HG02884 (cell line): ENCODE data around the gene EEF1G.
"Not testable (repeated sequence)": the region's sequence is repeated elsewhere in the genome, so short reads cannot be mapped to it uniquely, and the experiment has no call there.

Experiments
- ATAC-seq: cut with Tn5 transposase; IDR thresholded peaks from one replicate; pipeline ENCODE4 v1.9.1; 2021; ENCODE audit warnings: mild to moderate bottlenecking, moderate library complexity; ENCODE audit not compliant: unreplicated experiment

EEF1G gene

DNA sequence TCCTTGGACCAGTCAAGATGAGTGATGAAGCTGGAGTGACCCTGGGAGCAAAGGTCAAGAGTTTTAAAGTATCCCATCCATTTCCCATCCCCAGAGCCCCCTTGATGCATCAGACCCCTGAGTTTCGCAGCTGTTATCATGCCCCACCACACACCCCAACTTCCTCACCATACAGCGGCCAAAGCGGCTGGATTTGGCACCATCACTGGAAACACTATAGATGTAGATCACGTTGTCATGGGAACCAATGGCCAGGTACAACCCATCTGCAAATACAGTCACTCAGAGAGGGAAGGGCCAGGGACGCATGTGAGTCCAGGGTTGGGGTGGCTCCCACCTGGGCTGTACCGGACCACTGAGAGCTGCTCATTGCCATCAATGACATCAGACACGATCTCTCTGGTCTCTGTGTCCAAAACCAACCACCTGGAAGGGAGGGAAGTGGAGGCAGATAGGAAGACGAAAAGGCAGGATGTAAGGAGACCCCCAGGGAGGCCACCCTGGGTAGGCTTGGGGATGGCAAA lies 30.1 kb upstream of the EEF1G start:
- no peak for ATAC-seq

DNA sequence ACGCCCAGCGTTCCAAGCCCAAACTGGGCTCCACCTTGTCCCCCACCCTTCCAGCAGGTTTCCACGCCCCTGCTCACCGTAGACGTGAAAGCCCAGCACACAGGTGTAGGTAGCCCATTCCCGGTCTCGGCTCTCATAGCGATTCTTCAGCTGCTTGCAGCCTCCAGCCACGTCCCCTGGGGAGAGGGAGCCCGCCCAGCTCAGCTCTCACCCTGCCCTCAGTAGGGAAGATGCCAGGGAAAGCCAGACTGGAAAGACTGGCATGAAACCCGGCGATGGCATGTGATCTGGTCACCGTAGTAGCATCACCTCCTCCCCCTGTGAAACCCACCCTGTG lies 29.3 kb upstream of the EEF1G start:
- ATAC-seq: no peak

DNA sequence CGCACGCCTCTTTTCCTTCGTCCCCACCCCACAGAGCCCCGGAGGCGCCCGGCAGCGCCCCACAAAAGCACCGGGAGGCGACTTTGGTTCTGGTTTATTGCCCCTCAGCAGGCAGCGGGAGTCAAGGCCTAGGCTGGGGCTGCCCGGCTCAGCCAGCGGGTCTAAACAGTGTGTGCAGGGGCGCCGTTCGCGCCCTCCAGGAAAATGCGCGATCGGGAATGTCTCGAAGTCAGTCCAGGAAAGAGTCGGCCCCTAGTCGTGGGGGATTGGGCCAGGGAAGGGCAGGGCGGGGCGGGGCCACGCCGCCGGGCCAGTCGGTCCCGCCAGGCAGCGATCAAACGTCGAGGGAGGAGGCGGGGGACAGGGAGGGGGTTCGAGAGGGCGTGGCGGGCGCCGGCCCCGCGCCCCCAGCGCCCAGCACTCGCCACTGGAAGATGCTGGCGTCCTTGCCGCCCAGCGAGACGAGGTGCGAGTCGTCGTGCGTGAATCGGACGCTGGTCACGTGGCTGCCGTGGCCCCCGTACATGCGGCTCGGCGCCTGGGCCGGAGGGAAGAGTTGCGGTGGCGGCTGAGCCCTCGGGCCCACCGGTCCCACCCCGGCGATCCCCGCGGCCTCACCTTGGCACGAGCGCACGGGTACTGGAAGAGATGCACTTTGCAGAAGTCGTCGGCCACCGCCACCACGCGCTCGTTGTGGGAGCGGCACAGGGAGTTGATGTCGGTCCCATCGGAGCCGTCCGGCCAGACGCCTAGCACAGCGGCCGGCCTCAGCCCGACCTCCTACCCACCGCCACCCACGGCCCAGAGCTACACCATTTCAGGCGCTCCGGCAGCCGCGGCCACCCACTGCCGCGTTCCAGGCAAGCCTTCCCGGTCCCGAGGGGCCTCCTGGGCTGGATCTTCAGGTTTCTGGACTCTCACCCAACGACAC lies 28.7 kb upstream of the EEF1G start:
- no peak for ATAC-seq

DNA sequence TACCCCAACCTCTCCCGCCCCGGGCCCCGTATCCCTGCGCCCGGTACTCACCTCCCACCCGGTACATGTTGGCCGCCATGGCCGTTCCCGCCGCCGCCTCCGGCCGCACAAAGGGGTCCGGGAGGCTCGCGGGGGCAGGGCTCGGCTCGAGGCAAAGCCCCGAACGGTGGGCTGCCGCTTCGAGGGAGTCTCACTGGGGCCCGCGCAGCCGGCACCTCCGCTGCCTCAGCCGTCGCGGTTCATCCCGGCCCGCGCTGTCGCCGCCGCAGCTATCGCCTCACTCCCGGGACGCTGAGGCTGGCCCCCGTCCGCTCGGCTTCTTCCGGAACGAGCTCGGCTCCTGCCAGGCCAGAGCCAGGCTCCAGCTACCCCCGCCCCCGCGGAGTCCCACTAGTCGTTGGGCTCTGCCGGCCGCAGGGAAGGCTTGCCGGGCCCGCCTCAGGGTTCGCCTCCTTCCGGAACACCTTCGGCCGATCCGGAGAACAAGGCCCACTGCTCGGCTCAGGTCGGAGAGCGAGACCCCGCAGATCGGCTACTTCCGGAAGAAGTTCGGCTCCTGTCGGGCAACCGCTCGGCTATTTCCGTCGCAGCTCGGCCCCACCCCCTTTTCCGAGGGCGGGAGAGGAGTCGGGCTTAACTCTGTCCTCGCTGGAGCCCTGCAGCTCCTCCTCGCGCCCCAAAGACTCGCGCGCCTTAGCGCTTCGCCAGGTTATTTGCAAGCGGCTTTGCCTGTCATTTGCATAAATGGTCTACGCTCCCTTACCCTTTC lies 27.9 kb upstream of the EEF1G start, which contains the start of gene MTA2:
TSS of gene MTA2 (minus strand) at position 494 of the 769 bp plus-strand sequence. CDS start at position 79, 415 bp downstream.
- peak; percentile 68 for ATAC-seq

DNA sequence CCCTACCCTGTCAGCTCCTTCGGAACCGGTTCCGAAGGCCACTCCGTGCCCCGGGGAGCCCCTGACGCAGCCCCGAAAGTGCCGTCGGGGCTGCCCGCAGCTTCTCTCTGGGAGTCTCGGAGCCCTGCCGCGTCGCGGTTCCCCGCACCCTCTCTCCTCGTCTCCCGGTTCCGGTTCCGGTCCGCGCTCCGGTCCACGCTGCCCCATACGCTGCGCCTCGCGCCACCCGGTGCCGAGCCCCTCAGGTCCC lies 27.4 kb upstream of the EEF1G start:
- peak; percentile 8 for ATAC-seq

DNA sequence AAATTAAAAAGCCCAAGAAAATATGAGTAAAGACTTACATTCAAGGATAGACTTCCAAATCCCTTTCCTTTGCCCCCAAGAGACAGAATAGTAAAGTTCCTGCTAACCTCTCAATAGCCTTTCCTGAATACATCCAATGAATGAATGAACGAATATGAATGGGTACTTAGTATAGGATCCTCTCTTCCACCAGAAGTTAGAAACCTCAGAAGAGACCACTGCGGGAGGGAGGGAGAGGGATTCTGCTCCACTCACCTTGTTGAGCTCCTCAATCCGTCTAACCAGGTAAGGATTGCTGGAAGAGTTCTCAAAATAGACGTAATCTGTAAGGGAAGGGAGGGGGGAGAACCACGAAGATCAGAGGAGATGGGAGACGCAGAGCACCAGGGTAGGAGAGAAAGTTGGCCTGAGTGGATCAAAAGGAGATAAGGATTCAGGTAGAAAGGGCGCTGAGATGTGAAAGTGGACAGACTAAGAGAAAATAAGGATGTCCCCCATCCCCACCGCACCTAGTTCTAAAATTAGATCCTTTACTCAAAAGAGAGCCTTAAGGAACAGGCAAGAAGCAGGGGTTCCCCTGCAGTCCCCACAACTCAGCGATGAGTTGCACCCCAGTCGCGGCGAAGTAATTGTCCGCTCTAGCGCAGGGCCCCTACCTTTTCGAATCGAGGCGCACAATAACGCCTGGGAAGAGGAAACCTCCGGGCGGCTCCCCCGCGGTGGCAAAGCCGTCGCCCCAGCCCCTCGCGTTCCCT lies 26.9 kb upstream of the EEF1G start:
- no peak for ATAC-seq

DNA sequence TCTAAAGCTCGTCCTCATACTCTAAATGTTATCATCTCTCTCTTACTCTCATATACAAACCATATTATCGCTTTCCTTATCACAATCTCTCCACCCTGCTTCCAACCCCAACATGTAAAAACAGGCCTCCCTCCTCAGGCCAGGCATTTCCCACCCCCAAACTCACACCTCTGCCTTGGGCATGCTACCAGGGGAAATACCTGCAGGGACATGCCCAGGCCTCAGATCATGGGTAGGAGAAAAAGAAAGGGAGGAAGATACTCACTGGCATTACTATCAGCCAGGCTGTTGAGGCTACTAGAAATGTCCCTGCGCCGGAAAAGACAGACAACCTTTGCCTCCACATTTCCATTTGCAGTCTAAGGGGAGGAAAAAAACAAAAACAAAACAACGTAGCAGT lies 26.2 kb upstream of the EEF1G start:
- no peak for ATAC-seq

DNA sequence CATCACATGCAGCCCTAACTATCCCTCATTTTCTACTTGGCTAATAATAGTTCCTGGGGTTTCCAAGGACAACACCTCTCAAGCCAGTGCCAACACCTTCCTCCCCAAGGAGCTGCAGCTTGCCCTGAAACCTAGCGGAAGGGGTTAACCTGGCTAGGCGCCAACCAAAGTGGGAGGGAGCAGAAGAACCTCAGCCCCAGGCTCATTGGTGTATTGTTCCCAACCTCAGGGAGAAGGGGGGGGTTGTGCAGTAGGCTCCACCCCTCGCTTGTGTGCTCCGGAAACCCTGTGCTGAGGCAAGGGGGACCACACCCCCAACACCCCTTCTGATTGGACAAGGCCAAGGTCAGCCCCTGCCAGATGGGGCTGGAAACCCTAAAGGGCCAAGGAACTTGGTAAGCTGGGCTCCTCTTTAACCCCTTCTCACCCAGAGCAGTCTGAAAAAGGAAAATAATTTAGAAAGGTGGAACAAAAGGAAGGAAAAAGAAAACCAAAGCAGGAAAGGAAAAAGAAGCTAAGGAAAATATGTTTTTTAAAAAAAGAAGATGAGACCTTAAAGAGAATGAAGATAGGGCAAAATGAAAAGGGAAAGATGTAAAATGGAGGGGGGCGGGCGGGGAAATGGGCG lies 25.5 kb upstream of the EEF1G start:
- ATAC-seq: peak; percentile 35

DNA sequence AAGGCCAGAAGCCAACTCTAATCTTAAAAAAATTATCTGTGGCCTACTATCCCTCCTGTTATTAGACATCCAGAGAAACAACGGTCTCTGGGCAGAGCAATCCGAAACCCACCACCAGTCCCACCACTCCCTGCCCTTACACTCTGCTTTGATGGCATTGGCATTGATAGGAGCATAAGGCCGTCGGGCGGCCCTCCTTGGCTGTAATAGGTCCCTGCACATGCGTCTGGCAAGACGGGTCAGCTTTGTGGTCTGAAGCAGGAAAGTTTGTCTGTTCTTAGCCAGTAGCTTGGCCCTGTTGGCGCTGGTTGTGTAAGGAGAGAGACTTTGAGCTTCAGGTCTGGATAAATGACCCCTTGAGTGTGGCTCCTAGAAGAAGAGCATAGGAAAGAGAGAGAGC lies 21.4 kb upstream of the EEF1G start:
- no peak for ATAC-seq

DNA sequence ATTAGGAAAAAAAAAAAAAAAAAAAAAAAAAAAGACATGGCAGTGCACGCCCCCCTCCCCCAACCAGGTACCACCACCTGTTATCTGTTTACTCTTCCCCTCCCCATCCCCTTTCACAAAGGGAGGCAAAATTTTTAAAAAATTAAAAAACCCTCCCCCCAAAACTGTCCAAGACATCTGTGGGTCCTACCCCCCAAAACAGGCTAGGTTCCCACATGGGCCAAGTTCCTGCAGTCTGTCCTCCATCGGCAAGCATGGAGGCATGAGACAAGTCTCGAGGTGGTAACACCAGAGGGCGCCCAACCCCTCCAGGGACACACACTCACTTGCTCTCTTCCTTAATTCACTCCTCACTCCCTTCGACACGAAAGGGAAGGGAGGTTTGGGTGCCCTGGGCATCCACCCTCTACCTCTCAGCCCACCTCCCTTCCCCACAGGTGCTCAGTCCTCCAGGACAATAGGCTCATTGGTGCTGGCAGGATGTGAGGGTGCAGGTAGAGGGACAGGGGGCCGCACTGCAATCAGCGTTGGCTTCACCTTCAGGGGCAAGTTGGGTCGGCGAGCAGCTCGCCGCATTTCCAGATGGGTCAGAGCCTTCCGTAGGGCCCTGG lies 19.8 kb upstream of the EEF1G start:
- ATAC-seq: no peak

DNA sequence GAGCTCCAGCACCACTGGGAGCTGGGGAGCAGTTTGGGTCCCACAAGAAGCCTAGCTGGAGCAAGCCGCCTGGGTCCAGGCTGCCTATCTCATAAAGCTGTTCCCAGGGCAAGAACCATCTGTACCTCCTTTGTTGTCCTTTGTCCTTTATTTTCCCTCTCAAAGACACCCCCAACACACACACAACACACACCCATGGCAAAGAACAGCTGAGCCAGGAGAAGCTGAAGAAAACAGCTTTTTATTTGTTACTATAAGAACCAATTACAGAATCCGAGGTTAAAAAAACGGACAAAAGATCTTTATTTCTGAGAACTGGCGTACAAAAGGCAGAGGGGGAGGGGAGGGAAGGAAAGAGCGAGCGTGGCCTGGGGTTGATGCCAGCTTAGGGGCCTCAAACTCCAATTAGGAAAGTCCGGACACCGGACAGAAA lies 19.3 kb upstream of the EEF1G start:
- no peak for ATAC-seq

DNA sequence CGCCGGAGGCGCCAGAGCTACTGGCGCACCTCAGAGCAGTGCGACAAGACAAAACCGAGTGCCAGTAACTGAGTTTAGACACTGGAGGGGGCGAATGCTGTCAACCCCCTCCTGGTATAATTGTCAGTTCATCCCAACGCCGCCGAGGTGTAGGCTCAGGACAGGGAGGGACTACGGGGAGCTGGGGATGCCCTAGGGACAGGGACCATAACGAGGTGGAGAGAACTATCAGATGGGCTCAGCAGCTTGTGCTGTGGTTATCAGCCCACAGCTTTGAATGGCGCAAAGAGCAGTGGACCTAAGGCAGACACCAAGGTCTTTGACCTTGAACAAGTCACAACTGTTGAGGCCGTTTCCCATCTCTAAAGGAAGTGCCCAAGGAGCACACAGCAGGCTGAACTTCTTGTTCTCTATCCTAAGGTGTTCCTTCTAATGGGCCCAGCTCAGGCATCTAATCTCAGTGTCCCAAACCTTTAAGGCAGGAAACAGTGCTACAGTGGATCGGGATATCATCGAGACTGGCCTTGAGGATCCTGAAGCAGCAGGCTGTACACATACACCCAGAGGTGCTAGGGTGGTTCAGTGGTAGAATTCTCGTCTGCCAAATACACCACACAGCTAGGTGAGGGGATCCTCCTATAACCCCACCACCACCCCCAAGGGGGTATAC lies 18.6 kb upstream of the EEF1G start:
- no peak for ATAC-seq

DNA sequence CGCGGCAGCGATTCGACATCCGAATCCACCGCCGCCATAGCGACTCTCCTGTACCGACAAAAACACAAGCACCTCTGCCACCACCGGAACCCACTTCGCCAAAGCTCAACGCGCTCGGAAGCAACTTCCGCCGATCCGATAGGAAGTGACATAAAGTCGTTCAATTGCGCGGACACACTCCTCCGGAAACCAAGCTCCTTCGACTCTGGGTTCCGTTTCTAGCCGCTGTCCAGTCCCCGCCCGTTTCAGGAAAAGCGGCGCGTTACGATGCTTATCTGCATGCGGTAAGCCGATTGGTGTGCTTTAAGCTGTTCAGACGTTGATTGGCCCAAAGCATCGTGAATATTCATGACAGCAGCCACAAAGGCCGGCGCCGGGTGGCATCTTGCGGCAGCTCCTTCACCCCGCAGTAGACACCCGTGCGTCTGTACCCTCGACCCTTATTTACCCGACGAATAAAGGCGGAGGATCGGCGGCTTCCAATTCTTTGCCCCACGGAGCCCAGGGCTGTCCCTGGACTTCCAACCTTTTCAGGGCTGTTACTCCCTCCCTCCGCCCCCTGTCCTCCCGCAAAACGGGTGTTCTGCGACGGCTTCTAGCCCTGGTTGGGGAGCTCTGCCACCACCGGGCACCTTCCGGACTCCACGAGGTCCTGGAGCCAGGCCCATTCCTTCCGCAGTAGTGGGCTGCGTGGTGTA lies 17.9 kb upstream of the EEF1G start, which contains the start of gene TUT1:
TSS of gene TUT1 (minus strand) at position 76 of the 698 bp plus-strand sequence. CDS start at position 38, 38 bp downstream.
- ATAC-seq: peak; percentile 87

DNA sequence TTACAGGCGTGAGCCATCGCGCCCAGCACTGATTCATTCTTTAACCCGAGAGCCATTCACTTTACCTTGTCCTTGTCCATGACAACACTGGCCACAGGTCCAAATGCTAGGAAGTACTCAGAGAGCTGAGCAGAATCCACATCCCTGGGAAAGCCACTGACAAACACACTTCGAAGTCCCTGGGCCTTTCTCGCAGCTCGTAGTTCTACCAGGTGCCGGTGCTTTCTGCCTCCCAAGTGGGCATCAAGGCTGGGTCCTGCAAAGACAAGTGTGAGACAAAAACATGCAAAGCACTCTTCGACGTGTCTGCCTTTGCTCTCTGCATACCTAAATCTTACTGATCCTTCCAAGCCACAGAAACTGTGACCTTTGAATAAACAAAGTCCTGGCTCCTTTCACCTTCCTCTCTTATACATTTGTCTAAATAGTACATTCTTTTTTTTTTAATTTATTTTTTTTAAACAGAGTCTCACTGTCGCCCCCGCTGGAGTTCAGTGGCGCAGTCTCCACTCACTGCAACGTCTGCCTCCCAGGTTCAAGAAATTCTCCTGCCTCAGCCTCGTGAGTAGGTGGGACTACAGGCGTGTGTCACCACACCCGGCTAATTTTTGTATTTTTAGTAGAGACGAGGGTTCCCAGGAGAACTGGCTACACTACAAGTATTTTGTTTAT lies 15.4 kb upstream of the EEF1G start:
- ATAC-seq: no peak

DNA sequence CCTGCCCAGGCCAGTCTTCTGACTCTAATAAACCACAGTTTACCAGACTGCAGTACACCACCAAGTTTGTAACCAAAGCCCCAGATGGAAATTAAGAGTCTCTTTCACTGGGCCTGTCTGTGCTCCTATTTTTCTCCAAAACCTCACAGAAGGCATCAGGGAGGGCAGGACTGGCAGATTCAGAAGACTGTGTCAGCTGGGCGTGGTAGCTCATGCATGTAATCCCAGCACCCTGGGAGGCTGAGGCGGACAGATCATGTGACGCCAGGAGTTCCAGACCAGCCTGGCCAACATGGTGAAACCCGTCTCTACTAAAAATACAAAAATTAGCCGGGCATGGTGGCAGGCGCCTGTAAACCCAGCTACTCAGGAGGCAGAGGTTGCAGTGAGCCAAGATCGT lies 11.7 kb upstream of the EEF1G start:
- not testable (repeated sequence) for ATAC-seq

DNA sequence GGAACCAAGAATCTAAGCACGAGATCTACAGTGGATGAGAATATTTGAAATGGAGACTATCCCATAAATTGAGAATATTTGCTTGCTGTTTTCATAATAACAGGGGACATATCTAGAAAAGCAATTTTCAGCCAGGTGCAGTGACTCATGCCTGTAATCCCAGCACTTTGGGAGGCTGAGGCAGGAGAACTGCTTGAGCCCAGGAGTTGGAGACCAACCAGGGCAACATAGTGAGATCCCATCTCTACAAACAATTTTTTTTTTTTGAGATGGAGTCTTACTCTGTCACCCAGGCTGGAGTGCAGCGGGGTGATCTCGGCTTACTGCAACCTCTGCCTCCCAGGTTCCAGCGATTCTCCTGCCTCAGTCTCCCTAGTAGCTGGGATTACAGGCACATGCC lies 8.0 kb upstream of the EEF1G start:
- not testable (repeated sequence) for ATAC-seq

DNA sequence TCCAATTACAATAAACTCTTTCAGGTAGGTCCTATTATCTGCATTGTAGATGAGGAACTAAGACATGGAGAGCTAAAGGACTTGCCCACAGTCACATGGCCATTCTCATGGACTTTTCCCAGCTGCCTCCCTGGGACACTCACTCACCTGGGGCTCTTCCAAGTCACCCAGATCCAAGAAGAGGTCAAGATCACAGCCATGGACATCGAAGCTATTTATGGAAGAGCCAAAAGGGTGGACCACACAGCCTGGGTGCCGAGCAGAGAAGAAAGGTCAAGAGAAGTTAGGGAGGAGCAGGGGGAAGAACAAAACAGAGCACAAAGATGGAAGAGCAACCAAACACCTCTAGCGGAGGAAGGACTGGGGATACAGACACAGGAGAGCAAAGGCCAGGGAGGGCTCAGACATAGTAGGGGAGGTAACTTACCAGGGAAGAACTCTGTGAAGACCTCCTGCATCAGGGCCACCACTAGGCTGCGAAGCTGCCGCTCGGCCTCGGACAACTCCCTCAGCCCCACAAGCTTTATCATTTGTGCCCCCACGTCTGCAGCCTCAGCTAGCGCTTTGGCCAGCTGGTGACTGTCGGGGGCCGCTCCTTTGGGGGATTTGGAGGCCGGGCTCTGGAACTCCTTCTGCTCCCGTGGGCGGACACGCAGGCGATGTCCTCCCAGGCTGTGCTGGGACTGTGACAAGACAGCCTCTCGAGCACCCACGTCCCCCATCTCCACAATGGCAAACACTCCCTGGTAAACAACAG lies 7.4 kb upstream of the EEF1G start:
- ATAC-seq: no peak

DNA sequence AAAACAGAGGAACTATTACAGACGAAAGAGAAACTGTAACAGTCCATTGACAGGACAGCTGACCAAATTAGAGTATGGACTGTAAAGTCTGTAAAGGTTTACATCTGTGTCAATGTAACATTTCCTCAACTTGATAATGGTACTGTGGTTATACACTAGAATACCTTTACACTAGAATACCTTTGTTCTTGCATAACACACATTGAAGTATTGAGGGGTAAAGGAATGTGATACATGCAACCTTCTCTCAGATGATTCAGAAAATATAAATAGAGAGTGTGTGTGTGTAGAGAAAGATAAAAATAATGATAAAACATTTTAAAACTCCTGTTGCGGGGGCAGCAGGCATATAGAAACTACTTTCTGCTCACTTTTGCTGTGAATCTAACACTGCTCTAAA lies 5.6 kb upstream of the EEF1G start:
- ATAC-seq: no peak
